Measurements from ENCODE around the gene TSNAXIP1.
"Not testable (repeated sequence)": the region's sequence is repeated elsewhere in the genome, so short reads cannot be mapped to it uniquely, and the experiment has no call there.

The TSNAXIP1 gene

DNA sequence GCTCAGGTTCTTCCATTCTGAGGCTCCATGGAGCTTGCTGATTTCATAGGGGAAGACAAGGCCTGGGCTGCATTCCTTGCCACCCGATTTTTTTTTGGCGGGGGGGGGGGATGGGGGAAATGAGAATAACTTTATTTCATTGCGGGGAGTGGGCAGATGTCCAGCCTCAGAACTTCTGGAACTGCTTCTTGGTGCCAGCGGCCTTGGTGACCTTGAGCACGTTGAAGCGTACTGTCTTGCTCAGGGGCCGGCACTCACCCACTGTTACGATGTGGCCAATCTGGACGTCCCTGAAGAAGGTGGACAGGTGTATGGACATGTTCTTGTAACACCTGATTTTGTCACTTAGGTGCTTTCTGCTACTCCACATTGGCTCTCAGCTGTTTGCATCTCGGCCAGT, 49.1 kb downstream of the TSNAXIP1 start:
- no peak for DNase-seq (ENCODE audit: low read depth)
- no peak overlapping the region for H3K4me3 ChIP-seq (ENCODE audit: low read depth, low read length)

DNA sequence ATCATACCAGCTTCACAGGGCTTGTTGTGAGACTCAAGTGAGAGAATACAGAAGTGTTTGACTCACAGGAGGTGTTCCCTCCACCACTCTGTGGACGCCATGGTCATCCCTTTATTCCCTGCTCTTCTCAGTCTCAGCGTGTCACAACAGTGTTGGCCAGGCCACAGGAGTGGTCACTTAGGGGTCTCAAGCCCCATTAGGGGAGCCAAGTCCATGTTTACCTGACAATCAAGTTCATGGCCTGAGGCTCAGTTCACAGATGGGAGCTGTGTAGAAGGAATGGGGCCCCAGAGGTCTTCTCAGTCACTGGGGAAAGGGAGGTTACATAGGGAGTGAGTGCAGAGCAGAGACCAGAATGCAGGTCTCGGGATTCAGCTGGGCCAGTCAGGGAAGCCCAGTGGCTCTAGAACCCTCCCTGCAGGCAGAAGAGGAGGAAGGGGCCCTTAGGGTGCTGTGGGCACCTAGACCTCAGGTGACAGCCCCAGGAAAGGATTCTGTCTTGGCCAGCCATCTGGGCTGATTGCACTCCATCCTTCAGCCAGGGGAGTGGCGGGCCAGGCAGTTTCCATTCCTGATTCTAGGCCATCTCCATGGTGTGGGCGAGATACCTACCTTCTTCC, 50.3 kb downstream of the TSNAXIP1 start:
- no peak overlapping the region for H3K4me3 ChIP-seq (ENCODE audit: low read depth, low read length)
- DNase-seq (ENCODE audit: low read depth), result no peak

DNA sequence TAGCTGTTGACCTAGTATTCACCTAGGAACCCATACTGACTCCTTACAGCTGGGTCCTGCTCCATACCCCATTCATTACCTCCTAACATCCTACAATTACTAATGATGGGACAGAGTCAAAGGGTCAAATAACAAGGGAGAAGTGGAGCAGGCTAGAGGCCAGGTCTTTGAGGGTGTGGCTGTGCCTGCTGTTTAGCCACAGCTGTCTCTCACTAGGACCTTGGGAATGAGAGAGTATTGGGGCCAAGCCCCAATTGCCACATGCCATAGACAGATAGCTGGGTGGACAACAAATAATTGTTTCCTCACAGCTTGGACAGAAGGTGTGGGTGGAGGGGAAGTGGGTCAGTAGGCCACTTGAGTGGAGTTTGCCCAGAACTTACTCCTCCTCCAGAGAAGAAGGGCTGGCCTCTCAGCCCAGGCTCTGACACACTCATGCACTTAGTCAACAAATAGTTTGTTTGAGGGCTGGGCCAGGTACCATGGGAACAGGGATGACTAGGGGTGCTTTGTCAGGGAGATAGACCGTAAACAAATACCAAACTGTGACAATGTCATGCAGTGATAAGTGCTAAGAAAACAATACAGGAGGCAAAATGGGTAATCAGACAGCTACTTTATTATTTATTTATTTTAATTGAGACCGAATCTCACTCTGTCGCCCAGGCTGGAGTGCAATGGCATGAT, 51.0 kb downstream of the TSNAXIP1 start:
- peak; percentile 53 for DNase-seq (ENCODE audit: low read depth)
- H3K4me3 ChIP-seq (ENCODE audit: low read depth, low read length), result no peak overlapping the region

DNA sequence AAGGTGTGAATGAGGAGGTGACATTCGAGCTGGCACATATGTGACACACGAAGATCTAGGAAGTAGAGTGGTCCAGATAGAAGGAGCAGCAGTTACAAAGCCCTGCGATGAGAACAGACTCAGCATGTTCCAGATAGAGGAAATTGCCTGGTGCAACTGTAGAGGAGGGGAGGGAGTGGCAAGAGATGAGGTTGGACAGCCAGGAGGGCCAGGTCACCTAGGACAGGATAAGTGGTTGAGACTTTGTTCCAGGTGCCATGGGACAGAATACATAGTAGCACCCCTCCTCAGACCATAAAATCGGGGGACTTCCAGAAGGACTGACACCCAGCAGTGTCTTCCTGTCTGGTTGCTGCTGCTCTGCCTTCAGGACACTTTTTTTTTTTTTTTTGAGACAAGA, 51.8 kb downstream of the TSNAXIP1 start:
- H3K4me3 ChIP-seq (ENCODE audit: low read depth, low read length), result no peak overlapping the region
- no peak for DNase-seq (ENCODE audit: low read depth)

DNA sequence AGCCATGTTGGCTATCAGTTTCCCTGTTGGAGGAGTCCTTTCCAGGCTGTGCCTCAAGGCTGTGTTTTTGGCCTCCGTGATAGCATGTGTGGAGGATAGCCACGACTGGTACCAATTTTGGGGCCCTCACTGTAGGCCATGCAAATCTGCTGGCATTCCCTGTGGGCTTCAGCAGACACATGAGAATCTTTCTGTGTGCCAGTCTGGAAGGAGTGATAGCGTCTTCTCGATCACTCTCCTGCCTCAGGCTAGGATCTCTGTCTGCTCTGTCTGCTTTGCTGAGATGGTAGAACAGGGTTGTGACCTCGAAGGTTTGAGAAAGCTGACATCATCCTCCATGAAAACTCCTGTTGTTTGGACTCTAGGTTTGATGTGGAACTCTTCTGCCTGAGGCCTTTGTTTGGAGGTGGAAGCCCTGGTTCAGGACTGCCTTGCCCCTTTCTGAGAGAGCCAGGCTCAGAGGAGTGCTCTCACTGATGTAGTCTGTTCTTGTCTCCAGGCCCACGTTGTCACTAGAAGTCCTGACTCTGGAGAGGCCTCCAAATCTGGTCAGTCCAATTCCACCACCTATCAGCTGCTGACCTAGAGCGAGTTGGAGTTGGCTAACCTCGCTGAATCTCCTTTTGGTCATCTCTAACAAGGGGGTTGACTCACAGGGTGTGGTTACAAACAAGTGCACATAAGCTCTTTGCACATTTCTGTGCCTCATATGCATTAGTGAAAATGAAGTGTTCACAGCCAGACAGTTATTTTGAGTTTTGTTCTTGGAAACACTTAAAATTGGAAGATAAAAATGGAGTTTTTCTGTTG, 54.1 kb downstream of the TSNAXIP1 start:
- no peak for DNase-seq (ENCODE audit: low read depth)
- no peak overlapping the region for H3K4me3 ChIP-seq (ENCODE audit: low read depth, low read length)

DNA sequence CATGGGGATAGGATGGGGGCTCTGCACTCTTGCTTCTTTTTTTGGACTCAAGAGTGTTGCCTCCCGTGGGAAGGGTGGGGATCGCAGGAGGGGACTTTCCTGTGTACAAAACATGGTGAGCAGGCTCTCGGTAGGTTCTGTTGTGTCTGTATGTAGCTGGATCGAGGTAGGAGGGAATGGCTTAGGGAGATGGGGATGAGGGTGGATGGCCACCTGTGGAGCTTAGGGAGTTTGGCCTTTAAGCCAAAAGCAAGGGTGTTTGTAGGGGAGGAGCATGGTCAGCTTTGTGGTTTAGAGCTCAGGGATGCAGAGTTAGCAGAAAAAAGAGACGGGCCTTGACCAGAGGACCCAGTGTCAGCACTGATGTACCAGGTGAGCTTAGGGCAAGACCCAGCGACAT, 55.2 kb downstream of the TSNAXIP1 start:
- DNase-seq (ENCODE audit: low read depth), result no peak
- H3K4me3 ChIP-seq (ENCODE audit: low read depth, low read length), result no peak overlapping the region

DNA sequence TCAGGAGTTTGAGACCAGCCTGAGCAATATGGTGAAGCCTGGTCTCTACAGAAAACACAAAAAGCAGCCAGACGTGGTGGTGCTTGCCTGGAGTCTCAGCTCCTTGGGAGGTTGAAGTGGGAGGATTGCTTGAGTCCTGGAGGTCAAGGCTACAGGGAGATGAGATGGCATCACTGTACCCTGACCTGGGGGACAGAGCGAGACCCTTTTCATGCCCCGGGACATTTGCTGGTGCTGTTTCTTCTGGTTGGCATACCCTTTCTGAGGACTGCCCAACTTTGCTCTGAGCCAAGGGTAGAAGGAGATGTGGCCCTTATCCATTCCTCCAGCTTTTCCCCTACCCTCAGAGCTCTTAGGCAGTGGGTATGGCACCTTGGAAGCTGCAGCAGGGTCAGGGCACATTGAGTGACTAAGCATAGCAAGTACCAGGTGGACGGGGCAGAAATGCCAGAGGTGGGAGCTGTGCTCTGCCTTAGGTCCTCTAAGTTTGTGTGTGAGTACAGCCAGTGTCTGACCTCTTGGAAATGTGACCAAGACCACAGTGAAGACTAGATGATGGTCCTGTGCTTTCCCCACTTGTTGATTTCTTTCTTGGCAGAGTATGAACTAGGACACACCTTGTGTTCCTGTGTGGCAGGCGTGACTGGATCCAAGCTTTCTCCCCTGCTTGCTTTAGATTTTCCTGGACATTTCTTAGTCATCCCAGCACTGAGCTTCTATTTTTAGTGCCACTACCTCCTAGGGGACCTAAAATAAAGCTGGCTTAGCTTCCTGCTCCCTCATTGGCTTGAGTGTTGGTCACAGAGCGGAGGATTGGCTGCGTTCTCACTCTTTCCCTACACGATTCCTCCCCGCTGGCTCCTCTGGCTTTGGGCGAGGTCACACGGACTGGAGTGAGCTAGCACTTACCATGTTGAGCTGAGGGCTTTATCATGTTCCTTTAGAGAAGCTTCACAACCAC, 56.2 kb downstream of the TSNAXIP1 start:
- no peak for DNase-seq (ENCODE audit: low read depth)
- H3K4me3 ChIP-seq (ENCODE audit: low read depth, low read length), result no peak overlapping the region

DNA sequence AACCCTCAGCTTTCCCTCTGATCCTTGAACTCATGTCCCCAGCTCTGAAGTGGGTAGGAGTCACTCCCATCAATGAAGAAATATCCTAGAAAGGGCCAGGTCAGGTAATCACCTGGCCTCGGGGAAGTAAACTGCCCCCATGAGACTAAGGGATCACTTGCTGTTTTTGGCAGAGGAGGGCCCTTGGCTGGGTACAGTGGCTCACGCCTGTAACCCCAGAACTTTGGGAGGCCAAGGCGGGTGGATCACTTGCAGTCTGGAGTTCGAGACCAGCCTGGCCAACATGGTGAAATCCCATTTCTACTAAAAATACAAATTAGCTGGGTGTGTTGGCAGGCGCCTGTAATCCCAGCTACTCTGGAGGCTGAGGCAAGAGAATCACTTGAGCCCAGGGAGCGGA, 57.4 kb downstream of the TSNAXIP1 start:
- DNase-seq (ENCODE audit: low read depth); H3K4me3 ChIP-seq (ENCODE audit: low read depth, low read length): not testable (repeated sequence)

DNA sequence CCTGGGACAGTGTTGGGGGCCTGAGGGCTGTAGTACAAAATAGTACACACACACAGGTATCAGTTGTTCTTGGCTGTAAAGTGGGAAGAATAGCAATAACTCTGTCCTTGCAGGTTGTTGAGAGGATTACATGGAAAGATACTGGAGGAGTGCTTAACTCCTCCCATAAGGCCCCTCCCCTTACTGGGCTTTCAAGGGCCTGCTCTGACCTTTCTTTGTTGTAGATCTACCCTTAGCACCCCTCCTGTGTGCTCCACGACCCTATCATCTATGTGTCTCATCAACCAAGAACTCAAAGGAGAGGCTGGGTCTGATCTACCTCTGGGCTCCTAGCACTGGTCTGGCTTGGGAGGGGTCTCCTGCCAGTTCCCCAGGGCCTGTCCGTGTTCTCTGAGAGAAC, 57.9 kb downstream of the TSNAXIP1 start:
- no peak overlapping the region for H3K4me3 ChIP-seq (ENCODE audit: low read depth, low read length)
- no peak for DNase-seq (ENCODE audit: low read depth)

DNA sequence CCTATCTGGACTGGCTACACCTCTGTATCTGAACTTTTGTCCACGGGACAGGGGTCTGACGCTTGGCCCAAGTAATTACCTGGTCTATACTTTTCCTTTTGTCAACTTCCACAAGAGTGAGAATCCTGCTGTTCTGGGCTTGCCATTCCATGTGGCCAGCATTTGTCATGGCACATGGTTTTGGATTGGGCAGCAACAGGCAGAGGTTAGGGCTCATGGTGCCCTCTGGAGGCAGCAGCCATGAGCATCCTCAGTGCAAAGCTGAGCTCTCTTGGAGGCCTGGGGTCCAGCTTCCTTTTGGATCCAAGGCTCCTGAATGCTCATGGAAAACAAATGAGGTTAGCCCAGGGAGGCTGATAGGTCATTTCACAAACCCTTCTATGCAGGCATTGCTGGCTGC, 58.6 kb downstream of the TSNAXIP1 start:
- DNase-seq (ENCODE audit: low read depth), result no peak
- no peak overlapping the region for H3K4me3 ChIP-seq (ENCODE audit: low read depth, low read length)

DNA sequence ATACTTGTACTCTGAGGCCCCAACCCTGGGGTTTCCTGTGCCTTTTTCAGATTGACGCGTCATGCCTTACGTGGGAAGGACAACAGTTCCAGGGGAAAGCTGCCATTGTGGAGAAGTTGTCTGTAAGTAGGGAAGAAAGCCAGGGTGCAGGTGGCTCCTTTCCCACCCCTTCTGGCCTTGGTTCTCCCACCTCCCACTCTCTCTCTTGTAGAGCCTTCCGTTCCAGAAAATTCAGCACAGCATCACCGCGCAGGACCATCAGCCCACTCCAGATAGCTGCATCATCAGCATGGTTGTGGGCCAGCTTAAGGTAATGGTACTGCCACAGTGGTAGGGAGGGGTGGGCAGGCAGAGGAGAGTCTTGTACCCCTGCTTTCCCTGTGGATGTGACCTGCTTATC, 61.6 kb downstream of the TSNAXIP1 start:
- no peak overlapping the region for H3K4me3 ChIP-seq (ENCODE audit: low read depth, low read length)
- DNase-seq (ENCODE audit: low read depth), result no peak

DNA sequence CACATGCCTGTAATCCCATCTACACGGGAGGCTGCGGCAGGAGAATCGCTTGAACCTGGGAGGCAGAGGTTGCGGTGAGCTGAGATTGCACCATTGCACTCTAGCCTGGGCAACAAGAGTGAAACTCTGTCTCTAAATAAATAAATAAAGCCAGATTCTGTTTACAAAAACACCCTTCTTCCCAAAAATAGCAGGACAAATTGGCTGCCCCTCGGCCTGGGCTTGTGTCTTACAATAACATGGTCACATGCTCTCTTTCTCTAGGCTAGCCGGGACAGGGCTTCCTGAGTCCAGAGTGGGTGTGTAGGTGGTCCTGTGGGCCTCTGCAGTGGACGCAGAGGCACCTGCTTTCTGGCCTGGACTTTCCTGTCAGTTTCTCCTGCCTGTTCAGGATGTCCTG, 63.0 kb downstream of the TSNAXIP1 start:
- DNase-seq (ENCODE audit: low read depth), result no peak
- H3K4me3 ChIP-seq (ENCODE audit: low read depth, low read length), result no peak overlapping the region

DNA sequence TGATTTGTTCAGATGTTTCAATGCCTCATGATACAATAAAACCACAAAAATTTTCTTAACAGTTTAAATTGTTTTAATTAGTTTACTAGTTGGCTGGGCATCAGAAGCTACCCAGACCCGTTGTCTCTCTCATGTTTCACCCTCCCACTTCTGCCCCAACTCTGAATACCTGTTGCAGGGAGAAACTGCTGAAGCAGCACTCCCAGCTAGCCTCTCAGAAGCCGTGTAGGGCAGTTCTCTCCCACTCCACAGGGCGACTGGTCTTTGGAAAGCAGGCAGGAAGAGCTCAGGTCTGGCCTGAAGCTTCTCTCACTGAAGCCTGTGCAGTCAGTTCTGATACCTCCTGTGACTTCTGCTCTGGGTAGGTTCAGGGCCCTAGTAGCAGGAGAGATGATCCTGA, 64.6 kb downstream of the TSNAXIP1 start:
- no peak overlapping the region for H3K4me3 ChIP-seq (ENCODE audit: low read depth, low read length)
- DNase-seq (ENCODE audit: low read depth), result no peak

DNA sequence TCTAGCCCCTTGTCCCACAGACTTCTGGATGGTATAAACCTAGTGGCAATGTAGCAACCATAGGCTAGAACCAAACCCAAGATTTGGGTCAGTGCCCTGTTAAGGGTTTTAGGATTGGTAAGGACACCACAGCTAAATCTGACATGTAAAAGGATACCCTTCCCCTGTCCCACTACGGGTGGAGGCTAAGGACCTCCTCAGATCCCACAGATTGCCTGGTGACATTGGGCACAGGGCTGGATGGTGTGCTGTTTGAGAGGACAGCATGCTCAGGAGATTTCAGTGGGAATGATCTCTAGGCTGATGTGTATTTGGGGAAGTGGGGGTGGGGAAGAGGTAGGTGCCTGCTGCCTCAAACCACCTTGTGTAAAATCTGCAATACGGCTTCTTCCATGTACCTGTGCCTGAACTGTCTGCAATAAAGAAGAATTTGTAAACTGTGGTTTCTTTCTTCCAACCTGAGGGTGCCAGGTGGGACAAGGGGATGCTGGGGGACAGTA, 65.5 kb downstream of the TSNAXIP1 start:
- H3K4me3 ChIP-seq (ENCODE audit: low read depth, low read length), result no peak overlapping the region
- DNase-seq (ENCODE audit: low read depth), result no peak

DNA sequence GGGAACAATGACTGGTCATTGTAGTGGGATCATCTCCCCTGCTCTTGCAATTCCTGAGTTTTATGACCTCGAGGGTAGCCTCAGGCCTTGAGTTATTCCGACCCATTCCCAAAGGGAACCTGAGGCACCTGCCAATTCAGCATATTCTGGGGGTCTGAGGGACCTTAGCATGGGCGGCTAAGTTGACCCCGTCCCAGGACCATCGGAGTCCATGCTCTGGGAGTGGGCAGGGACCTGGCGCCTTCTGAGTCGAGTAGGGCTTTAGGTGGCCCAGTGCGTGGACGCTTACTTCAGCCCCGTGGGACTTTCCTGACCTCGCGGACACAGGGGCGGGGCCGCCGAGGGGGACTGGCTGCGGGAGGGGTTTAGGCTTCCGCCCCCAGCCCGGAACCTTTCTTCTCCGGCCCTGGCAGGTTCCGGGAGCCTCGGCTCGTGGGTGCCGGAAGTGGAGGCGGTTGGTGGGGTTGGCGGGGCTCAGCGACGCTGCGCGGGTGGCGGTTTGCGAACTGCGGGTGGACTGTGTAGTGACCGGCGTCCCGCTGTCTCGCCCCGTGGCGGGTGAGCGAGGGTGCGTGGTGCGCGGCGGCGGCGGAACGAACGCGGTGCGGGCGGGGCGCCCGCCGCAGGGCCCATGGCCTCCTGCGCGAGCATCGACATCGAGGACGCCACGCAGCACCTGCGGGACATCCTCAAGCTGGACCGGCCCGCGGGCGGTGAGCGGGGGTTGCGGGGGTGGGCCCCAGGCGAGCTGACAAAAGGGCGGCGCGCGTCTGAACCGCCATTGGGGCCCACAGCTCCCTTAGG, 66.1 kb downstream of the TSNAXIP1 start, which contains the start of gene EDC4:
Gene EDC4 (plus strand): TSS at position 422 of the 804 bp plus-strand sequence. CDS start 210 bp downstream, at position 632.
- H3K4me3 ChIP-seq (ENCODE audit: low read depth, low read length), result peak within 1 kb of the TSS; percentile 84
- DNase-seq (ENCODE audit: low read depth), result no peak

DNA sequence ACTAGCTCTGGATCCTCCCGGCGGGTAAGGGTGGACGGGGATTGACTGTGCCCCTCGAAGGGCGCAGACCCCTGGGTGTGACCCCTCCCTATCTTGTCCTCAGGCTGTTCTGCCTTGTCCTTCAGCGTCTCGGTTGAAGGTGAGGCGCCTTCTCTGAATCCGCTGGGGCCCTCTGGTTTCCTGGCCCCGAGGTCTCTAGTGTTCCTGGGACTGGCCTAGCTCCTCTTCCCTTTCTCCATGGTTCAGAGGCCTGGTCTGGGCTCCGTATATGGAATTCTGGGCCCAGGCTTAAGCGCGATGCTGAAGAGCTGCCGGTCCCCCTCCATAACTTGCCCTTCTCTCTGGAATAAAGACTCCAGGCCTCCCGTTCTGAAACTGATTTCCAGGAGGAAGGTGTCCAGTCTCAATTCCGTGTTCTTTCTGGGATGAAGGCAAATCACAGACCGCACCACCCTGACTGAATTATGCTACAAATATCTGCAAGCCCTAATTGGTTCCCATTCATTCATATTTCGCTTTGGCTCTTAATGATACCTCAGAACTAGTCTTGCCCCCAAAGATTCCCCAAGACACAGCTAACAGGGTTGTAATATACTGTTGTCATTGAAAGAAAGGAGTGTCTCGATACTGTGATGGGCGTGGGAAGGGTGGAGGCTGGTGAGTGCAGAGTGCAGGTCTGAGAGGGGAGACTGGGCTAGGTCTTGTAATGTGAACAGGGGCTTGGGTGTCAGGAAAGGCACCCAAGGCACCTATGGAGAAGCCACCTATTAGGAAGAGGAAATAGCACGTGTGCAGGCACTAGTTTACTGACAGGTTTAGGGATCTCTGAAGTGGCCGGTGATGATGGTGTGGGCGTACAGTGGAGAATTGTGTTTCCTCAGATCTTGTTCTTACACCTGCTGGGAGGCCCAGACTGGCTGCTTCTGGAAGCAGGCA, 67.0 kb downstream of the TSNAXIP1 start:
- no peak for DNase-seq (ENCODE audit: low read depth)
- peak overlapping the region; percentile 84 for H3K4me3 ChIP-seq (ENCODE audit: low read depth, low read length)

DNA sequence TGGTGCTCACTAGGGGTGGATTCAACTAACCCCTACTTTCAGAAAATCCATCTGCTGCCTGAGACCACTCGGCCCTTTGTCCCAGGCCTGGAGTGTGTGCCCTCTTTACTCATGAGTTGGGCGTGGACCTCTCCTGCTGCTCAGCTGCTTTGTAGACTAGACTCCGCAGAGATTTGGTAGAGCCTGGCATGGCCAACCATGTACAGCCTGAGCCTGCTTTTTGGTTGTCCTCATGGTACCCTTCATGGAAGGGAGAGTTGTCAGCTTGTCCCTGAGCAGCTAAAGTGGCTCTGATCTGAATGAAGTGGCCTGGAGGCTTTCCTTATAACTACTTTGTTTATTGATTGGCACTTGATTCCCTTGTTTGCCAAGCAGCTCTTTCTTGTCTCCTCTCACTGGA, 67.7 kb downstream of the TSNAXIP1 start:
- no peak for DNase-seq (ENCODE audit: low read depth)
- H3K4me3 ChIP-seq (ENCODE audit: low read depth, low read length), result peak overlapping the region; percentile 84
